ENCODE data around the gene FGFR1OP2. TPM values are rescaled to one million over a fixed set of nuclear protein-coding genes. Genes with fewer than 3 reads are reported as not detected.

The FGFR1OP2 gene
- total and polyA plus RNA-seq, 2 donors (not counting 1 experiment from before 2014, with no cell fraction given), result 36.4 to 60.8 TPM

DNA sequence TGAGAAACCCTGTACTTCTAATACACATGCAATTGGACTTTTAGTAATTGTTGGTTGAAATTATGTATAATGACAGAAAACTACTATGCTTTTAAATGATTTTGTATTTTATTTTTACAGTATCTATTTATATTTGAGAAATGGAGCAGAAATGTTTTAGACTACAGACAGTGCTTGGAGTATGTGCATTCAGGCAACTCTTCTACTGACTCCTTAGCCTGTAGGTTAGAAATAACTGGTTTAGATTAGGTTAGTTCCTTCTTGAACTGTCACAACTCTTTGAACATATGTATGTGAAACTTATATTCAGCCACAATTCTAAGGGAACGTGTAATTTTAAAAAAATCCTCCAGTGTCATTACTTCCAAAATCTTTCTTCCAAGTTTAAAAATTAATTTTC, 1.7 kb downstream of the FGFR1OP2 start:
- Histone ChIP-seq H3K27ac (ENCODE audit: insufficient read depth, low read length) (no peak overlapping the region), H3K4me2 (ENCODE audit: extremely low read depth, insufficient read depth, low read length) (peak overlapping the region; percentile 79), H3K36me3 (ENCODE audit: control insufficient read depth, insufficient read depth, low read length) (no peaks in the 10 kb centered on the region), H3K4me1 (ENCODE audit: control insufficient read depth, extremely low read depth, insufficient read depth, low read length) (no peaks in the 10 kb centered on the region), H2AFZ (ENCODE audit: low read length) (no peak overlapping the region), H3K79me2 (ENCODE audit: control insufficient read depth, insufficient read depth, low read length) (peaks cover 86% of the 10 kb centered on the region), H3K9ac (ENCODE audit: insufficient read depth, low read length) (no peak overlapping the region), H4K20me1 (ENCODE audit: control insufficient read depth, extremely low read depth, insufficient read depth, low read length) (no peaks in the 10 kb centered on the region), H3K4me3 (replicated peaks in 1 of 4; ENCODE audit: control extremely low read depth in 1 of 4, insufficient read depth in 1 of 4, low read depth in 3 of 4, low read length in 4 of 4) (peak overlapping the region; percentile 47 to 100 (median 94)), H3K9me3 (ENCODE audit: control insufficient read depth, insufficient read depth, low read depth, low read length) (no peaks in the 10 kb centered on the region), H3K27me3 (ENCODE audit: control insufficient read depth, insufficient read depth, low read length) (no peaks in the 10 kb centered on the region)
- no peak for TF ChIP-seq EZH2 (IDR thresholded peaks at IDR 0.05; ENCODE audit: low read length, missing control alignments)
- TF ChIP-seq, protein P1, sequence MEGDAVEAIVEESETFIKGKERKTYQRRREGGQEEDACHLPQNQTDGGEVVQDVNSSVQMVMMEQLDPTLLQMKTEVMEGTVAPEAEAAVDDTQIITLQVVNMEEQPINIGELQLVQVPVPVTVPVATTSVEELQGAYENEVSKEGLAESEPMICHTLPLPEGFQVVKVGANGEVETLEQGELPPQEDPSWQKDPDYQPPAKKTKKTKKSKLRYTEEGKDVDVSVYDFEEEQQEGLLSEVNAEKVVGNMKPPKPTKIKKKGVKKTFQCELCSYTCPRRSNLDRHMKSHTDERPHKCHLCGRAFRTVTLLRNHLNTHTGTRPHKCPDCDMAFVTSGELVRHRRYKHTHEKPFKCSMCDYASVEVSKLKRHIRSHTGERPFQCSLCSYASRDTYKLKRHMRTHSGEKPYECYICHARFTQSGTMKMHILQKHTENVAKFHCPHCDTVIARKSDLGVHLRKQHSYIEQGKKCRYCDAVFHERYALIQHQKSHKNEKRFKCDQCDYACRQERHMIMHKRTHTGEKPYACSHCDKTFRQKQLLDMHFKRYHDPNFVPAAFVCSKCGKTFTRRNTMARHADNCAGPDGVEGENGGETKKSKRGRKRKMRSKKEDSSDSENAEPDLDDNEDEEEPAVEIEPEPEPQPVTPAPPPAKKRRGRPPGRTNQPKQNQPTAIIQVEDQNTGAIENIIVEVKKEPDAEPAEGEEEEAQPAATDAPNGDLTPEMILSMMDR (conservative IDR thresholded peaks at IDR 0.05 in 1 of 2, IDR thresholded peaks at IDR 0.05 in 1 of 2; ENCODE audit: low read depth in 1 of 2, low read length in 2 of 2), result no peak
- DNase-seq (ENCODE audit: low read depth in 2 of 2), result no peak

DNA sequence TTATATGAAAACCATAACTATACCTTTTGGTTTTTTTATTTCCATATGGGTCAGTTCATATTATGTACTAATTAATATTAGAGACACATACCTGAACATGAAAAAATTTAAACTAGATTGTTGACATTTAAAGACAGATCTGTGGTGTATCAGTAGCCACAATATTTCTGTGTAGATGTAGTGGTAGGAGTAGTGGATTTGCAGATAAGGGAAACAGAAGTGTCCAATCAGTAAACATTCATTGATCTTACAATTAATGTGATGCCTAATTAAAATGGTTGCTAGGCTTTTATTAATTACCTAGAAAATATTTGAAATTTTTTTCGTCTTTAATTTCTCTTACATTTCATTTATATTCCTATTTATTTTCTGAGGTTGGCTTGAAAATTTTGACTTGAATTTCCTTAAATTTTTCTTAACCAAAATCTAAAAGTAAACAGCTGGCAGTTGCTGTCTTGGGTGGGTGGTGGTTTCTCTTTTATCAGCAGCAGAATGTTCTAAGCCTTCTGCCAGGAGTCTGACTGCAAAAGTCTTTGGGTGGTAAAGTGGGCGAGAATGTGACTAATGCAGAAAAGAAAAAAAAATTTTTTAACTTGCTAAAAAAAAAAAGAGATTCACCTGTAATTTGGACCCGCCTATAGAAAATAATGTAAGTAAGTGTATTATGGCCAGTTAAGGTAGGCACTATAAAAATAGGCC, 2.4 kb downstream of the FGFR1OP2 start:
- Histone ChIP-seq H3K27ac (ENCODE audit: insufficient read depth, low read length) (no peak overlapping the region), H3K9me3 (ENCODE audit: control insufficient read depth, insufficient read depth, low read depth, low read length) (no peaks in the 10 kb centered on the region), H4K20me1 (ENCODE audit: control insufficient read depth, extremely low read depth, insufficient read depth, low read length) (no peaks in the 10 kb centered on the region), H3K79me2 (ENCODE audit: control insufficient read depth, insufficient read depth, low read length) (peaks cover 87% of the 10 kb centered on the region), H2AFZ (ENCODE audit: low read length) (no peak overlapping the region), H3K4me3 (replicated peaks in 1 of 4; ENCODE audit: control extremely low read depth in 1 of 4, insufficient read depth in 1 of 4, low read depth in 3 of 4, low read length in 4 of 4) (peak overlapping the region in 3 of 4 experiments; percentile 47 to 100 (median 100)), H3K4me1 (ENCODE audit: control insufficient read depth, extremely low read depth, insufficient read depth, low read length) (no peaks in the 10 kb centered on the region), H3K27me3 (ENCODE audit: control insufficient read depth, insufficient read depth, low read length) (no peaks in the 10 kb centered on the region), H3K9ac (ENCODE audit: insufficient read depth, low read length) (no peak overlapping the region), H3K36me3 (ENCODE audit: control insufficient read depth, insufficient read depth, low read length) (no peaks in the 10 kb centered on the region), H3K4me2 (ENCODE audit: extremely low read depth, insufficient read depth, low read length) (peak overlapping the region; percentile 79)
- TF ChIP-seq, protein P1 (conservative IDR thresholded peaks at IDR 0.05 in 1 of 2, IDR thresholded peaks at IDR 0.05 in 1 of 2; ENCODE audit: low read depth in 1 of 2, low read length in 2 of 2), result no peak
- no peak for TF ChIP-seq EZH2 (IDR thresholded peaks at IDR 0.05; ENCODE audit: low read length, missing control alignments)
- DNase-seq (ENCODE audit: low read depth in 2 of 2), result peak; percentile 8 to 56

DNA sequence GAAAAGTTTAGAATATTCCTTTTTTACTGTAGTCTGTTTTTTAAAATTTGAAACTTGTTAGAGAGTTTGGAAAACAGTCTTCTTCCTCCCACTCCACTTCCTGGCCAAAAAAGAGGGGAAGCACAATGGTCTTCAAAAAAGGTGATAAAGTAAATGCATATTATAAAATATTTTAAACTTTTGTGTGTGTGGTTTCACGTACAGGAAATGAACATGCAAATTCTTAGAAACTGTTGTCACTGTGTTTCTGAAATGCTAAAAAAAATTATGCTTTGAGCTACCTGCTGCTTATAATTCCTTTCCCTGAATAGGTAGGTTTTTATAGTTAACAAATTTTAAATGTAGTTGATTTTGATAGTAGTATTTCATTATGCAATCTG, 2.9 kb downstream of the FGFR1OP2 start:
- H3K4me2 ChIP-seq (ENCODE audit: extremely low read depth, insufficient read depth, low read length), result no peak overlapping the region
- H3K4me1 ChIP-seq (ENCODE audit: control insufficient read depth, extremely low read depth, insufficient read depth, low read length), result no peaks in the 10 kb centered on the region
- H3K9me3 ChIP-seq (ENCODE audit: control insufficient read depth, insufficient read depth, low read depth, low read length), result no peaks in the 10 kb centered on the region
- no peak overlapping the region for H3K9ac ChIP-seq (ENCODE audit: insufficient read depth, low read length)
- no peaks in the 10 kb centered on the region for H4K20me1 ChIP-seq (ENCODE audit: control insufficient read depth, extremely low read depth, insufficient read depth, low read length)
- H3K27ac ChIP-seq (ENCODE audit: insufficient read depth, low read length), result no peak overlapping the region
- H3K4me3 ChIP-seq (replicated peaks in 1 of 4; ENCODE audit: control extremely low read depth in 1 of 4, insufficient read depth in 1 of 4, low read depth in 3 of 4, low read length in 4 of 4), result peak overlapping the region in 1 of 4 experiments; percentile 5
- peaks cover 87% of the 10 kb centered on the region for H3K79me2 ChIP-seq (ENCODE audit: control insufficient read depth, insufficient read depth, low read length)
- no peaks in the 10 kb centered on the region for H3K27me3 ChIP-seq (ENCODE audit: control insufficient read depth, insufficient read depth, low read length)
- H2AFZ ChIP-seq (ENCODE audit: low read length), result no peak overlapping the region
- H3K36me3 ChIP-seq (ENCODE audit: control insufficient read depth, insufficient read depth, low read length), result no peaks in the 10 kb centered on the region
- no peak for DNase-seq (ENCODE audit: low read depth in 2 of 2)
- no peak for TF ChIP-seq EZH2 (IDR thresholded peaks at IDR 0.05; ENCODE audit: low read length, missing control alignments)
- TF ChIP-seq, protein P1 (conservative IDR thresholded peaks at IDR 0.05 in 1 of 2, IDR thresholded peaks at IDR 0.05 in 1 of 2; ENCODE audit: low read depth in 1 of 2, low read length in 2 of 2), result no peak

Measured in fibroblast of lung (primary cell).